NCI-H82 treated with DMSO at 0.1 percent for 48 hours (cell line): ENCODE measurements around the gene CCNA1.

Experiments
- DNase-seq: peaks from one replicate; lab custom pipeline; 2025; ENCODE audit not compliant: unreplicated experiment; lab: John Stamatoyannopoulos, UW

Gene CCNA1

GRCh38 chr13:36432106-36432544 is at the start of gene CCNA1:
CCNA1 (plus strand) TSS chr13:36432495; CDS start chr13:36433057, 562 bp downstream.
- DNase-seq = peak; percentile 7

GRCh38 chr13:36385489-36385888 is 46.8 kb upstream of the CCNA1 start:
- DNase-seq = no peak

GRCh38 chr13:36395280-36395679 is 37.0 kb upstream of the CCNA1 start:
- DNase-seq = no peak

- no peak for DNase-seq
These were observed 27.1 kb upstream of the CCNA1 start for GRCh38 chr13:36405151-36405550.

DNA sequence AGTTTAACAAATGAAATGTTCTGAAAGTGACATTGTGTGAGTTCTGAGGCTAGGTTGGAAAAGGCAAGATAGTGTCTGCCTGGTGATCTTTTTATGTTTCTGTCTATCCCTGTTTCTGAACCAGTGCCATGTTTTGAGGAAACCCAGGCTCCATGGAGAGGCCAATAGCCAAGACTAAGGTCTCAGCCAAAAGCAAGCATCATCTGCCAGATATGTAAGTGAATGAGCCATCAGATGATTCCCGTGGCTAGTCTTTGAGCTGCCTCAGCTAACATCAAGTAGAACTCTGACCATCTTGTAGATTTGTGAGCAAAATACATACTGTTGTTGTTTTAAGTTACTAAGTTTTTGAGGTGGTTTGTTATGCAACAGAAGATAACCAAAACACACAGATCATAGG is 19.6 kb upstream of the CCNA1 start:
- no peak for DNase-seq

DNA sequence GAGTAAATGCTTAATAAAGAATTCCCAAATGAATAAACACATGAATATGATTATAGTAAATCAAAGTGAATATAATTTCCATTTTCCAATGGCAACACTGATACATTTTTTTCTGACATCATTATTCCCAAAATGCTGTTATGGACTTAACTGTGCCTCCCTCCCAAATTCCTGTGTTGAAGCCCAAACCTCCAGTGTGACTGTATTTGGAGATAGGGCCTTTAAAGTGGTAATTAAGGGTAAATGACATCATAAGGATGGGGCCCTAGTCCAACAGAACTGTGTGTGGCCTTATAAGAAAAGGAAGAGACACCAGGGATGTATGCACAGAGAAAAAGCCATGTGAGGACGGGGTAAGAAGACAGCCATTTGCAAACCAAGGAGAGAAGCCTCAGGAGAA is 19.1 kb upstream of the CCNA1 start:
- DNase-seq = no peak

DNA sequence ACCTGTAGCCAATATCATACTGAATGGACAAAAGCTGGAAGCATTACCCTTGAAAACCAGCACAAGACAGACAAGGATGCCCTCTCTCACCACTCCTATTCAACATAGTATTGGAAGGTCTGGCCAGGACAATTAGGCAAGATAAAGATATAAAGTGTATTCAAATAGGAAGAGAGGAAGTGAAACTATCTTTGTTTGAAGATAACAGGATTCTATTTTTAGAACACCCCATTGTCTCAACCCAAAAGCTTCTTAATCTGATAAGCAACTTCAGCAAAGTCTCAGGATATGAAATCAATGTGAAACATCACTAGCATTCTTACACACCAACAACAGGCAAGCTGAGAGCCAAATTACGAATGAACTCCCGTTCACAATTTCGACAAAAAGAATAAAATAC is 17.8 kb upstream of the CCNA1 start:
- DNase-seq = no peak

- no peak for DNase-seq
These were observed 15.0 kb upstream of the CCNA1 start for GRCh38 chr13:36417331-36417730.

DNA sequence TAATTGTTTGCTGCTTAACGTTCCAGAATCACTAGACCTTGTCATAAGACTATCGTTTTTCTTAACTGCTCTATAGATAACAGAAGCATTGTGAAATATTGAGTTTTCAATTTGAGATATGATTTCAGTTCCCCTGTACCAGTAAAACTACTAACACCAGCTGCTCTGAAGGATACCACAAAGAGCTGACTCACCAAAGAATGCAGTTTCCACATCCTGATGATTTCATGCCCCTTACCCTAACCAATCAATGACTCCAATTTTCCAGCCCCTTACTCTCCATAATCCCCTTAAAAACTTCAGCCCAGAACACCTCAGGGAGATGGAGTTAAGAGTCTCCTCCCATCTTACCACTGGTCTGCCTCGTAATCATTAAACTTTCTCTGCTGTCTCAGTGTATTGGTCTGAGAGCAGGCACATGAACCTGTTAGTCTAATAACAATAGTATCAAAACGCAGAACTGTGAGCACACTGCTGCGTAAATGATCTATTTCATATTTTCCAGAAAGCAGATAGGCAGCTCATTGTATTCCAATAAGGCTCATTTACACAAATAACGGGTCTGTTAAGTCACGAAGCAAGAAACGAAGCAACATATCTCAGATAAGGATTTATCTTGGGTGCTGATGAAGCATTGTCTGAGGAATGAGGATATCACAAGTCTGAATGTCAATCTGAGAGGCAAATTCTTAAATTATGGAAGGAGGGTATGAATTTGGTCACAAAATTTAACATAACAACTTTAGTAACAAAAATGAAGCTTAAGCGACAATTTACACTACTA is 14.1 kb upstream of the CCNA1 start:
- no peak for DNase-seq

- DNase-seq = peak; percentile 56
These were observed 11.8 kb upstream of the CCNA1 start for GRCh38 chr13:36420437-36420891.

DNA sequence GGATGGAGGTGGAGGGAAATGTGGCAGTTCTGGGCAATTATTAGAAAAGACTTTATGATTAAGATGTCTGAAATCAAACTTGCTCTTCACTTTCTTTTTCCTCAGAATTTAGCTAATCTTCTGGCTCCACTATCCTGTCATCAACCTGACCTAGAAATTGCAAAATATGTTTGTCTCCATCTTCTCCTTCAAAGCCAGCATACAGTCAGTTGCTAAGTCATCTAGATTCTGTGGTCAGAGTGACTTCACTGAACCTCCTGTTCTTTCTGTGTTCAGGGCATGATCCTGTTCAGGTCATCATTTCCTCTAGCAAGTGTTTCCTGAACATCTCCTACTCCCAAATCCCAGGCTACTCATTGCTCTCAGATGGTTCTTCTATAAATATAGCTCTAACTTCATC is 10.8 kb upstream of the CCNA1 start:
- DNase-seq = no peak

- no peak for DNase-seq
These were observed 4.2 kb upstream of the CCNA1 start for GRCh38 chr13:36428086-36428485.

DNA sequence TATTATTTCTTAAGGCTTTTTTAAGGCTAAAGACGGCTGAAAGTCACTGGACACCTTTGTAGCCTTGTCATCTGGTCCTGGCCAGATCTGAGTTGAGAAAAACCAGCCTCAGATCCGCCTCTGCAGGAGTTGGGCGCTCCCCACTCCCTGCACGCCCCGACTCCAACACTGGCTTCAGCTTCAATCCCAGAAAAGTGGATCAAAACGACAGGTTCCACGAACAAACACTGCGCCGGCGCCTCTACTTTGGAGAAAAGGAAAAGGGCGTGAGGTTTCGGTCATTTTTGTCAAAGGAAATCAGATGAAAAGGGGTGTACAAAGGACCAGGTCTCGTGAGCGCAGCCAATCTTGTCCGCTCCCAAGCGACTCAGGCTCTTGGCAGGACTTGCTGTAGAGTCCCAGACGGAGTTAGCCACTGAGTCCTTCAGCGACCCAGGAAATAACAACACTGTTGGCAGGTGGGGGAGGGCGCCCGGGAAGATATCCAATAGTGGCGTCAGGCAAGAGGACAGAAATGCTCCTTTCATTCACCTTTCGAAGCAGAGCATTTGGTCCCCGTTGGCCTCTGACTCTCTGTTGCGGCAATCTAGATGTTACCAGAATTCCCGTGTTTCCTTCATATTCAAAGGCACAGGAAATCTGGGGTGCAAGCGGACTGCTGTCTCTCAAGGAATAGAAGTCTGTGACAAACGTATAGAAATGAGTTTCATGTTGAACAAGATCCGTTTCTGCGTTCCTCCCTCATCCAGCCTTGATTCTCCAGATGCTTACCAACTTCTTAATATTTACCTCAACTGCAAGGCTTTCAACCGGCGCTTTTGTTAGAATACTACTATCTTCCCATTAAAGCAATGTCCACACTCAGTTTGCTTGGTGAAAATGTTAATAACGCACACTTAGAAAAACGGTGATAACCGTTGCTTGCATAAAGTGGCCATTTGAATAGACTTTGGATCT is 1.8 kb upstream of the CCNA1 start:
- no peak for DNase-seq

- DNase-seq = no peak
These were observed 840 bp upstream of the CCNA1 start for GRCh38 chr13:36431204-36432105.

DNA sequence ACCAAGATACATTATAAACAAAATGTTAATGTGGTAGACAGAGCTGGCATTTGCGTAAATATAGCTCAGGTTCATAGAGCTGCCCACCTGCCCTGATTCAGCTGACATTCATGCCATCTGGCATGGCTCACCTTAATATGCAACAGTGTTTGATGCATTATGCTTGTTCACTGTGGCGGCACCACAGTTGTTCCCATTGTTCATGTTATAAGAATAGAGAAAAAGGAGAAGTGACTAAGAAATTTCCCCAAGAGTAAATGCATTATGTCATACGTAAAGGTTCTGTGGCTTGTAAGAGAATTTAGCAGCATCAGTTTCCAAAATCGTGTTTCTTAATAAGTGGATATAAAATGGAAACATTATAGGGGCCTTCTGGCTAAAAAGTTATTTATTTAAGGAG is 4.5 kb downstream of the CCNA1 start:
- no peak for DNase-seq

DNA sequence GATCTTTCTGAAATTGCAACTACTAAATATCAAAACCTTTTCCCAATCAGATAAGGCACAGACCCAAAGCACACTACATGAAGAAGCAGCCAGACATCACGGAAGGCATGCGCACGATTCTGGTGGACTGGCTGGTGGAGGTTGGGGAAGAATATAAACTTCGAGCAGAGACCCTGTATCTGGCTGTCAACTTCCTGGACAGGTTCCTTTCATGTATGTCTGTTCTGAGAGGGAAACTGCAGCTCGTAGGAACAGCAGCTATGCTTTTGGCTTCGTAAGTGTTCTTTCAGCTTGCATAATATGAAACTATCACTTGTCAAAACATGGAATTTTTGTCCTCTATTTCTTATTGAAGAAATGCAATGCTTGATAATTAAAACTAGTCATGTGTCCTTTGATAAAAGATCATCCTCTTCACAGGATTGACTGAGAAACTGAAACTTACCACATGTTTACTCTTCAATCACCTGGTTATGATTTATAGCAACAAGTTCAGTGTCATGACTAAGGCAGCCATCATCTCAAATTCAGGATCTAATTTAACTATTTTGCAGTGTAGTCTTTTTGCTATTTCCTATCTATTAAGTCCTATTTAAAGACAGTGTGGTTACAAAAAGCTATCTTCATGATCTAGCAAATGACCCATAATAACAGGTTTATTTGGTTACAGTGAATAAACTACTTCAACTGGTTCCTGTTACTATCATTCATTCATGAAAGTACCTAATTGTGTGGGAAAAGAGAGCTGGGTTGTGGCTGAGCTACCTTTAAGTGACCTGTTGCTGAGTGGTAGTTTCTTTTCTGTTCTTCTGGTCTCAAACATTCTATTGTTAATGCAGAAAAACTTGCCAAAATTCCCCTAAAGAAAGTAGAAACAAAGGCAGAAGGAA is 6.5 kb downstream of the CCNA1 start:
- DNase-seq = no peak

DNA sequence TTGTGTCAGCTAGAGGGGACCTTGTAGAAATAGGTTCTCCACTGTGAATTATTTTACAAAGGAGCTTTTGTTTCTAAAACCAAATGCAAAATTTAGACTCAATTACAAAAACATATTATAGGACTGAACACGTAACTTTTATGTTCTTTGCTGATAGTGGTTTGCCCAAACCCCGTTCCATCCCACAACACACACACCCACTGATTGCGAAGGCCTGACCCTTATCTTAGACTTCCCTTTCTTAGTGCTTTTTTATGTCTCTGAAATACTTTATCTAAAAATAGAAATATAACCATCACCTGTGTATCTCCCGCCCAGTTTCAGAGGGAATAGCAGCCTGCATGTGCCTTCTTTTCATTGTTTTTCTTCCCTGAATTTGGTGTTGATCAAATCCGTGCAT is 13.0 kb downstream of the CCNA1 start:
- DNase-seq = no peak

DNA sequence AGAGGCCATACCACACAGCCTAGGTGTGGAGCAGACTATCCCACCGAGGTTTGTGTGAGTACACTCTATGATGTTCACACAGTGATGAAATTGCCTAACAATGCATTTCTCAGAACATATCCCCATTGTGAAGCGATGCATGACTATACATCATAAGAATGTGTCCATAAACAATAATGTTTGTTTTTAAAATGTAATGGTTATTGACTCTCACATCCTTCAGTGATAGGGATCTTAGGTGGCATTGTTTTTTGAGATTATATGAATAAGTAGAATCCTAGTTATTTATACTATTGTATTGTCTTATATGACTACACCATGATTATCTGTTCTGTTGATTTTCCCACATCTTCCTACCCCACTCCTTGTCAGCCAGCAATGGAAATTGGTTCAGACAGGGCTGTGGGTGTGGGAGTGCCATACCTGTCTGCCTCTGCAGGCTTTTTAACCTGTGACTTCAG is 13.6 kb downstream of the CCNA1 start:
- DNase-seq = no peak

GRCh38 chr13:36447501-36447900 is 15.2 kb downstream of the CCNA1 start:
- DNase-seq = no peak

DNA sequence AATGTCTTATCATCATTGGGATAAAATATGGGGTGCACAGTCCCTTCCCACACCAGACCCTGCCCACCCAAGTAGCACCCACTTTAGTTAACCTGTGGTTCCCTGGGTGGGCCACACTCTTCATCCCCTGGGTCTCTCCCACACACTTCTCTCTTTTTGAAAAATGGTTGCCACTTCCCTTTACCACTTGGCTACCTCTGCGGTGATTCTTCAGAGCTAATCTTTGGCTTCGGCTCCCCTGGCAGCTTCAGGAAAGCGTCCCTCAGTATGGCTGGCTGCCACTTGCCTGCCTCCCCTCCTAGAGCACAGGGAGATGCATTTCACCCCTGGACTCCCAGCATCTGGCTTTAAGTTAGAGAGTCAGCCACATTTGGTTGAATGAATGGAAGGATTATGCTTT is 18.2 kb downstream of the CCNA1 start:
- DNase-seq = no peak
